HCT116 (cell line): ENCODE measurements around the gene GALNS.

Experiments
- CEBPB ChIP-seq: IDR thresholded peaks from 2 replicates; pipeline ENCODE4 v1.6.1; 2012; ENCODE audit warnings: low read depth
- CTCF ChIP-seq, 3 experiments: fragments of 200-600 bp in 1 of 3; sonication (generic) in 1 of 3; IDR thresholded peaks in 2 of 3; conservative IDR thresholded peaks in 1 of 3; 2 replicates each; pipeline ENCODE4 v1.5.1; 2012 to 2017; ENCODE audit warnings: low read depth in 2 of 3, low read length in 2 of 3, antibody characterized with exemption in 1 of 3, borderline replicate concordance in 1 of 3, control low read depth in 1 of 3, mild to moderate bottlenecking in 1 of 3, mixed read lengths in 1 of 3, mixed run types in 1 of 3, moderate library complexity in 1 of 3; ENCODE audit not compliant: insufficient read depth in 1 of 3
- EZH2phosphoT487 ChIP-seq: fragments of 200-600 bp; IDR thresholded peaks from 2 replicates; pipeline ENCODE4 v1.6.1; 2018; ENCODE audit warnings: antibody characterized with exemption, borderline replicate concordance
- POLR2A ChIP-seq: IDR thresholded peaks from 2 replicates; pipeline ENCODE4 v1.7.0; 2011; ENCODE audit warnings: borderline replicate concordance; ENCODE audit not compliant: insufficient read depth, insufficient read length; ENCODE audit errors: extremely low read depth
- POLR2AphosphoS5 ChIP-seq: IDR thresholded peaks from 2 replicates; pipeline ENCODE4 v1.6.1; 2011; ENCODE audit warnings: mild to moderate bottlenecking, low read depth, low read length, moderate library complexity
- RAD21 ChIP-seq: IDR thresholded peaks from 2 replicates; pipeline ENCODE4 v1.6.1; 2012; ENCODE audit warnings: low read depth, mild to moderate bottlenecking
- REST ChIP-seq: IDR thresholded peaks from 2 replicates; pipeline ENCODE4 v1.6.1; 2012; ENCODE audit warnings: low read depth
- SRF ChIP-seq: IDR thresholded peaks from 2 replicates; pipeline ENCODE4 v1.6.1; 2012; ENCODE audit warnings: low read depth
- YY1 ChIP-seq: IDR thresholded peaks from 2 replicates; pipeline ENCODE4 v1.6.1; 2011; ENCODE audit warnings: low read length, low read depth, moderate library complexity, mild to moderate bottlenecking; ENCODE audit not compliant: insufficient replicate concordance; ENCODE audit errors: extremely low read depth

GRCh38 chr16:88899901-88900661 lies 43.3 kb upstream of the GALNS start:
- TF ChIP-seq RAD21 (no peak), CEBPB (no peak), CTCF (IDR thresholded peaks at IDR 0.05 in 2 of 3, conservative IDR thresholded peaks at IDR 0.05 in 1 of 3; ENCODE audit: borderline replicate concordance in 1 of 3, insufficient read depth in 1 of 3, low read depth in 2 of 3, low read length in 2 of 3) (no peak), REST (no peak), POLR2AphosphoS5 (no peak), SRF (no peak), EZH2phosphoT487 (no peak), POLR2A (no peak), YY1 (no peak)
